Effector memory CD4-positive, alpha-beta T cell (primary cell): ENCODE measurements around the gene EDAR.

Source experiments
- DNase-seq, 3 donors: peaks; one replicate each; pipeline ENCODE4 v3.0.0-alpha.2; 2020
- H3K27ac ChIP-seq: 2 replicates; pipeline ENCODE4 v1.7.0; 2013; ENCODE audit warnings: mild to moderate bottlenecking, low read length, moderate library complexity; ENCODE audit not compliant: insufficient read depth, poor library complexity, severe bottlenecking
- H3K27me3 ChIP-seq: replicated peaks from 2 replicates; pipeline ENCODE4 v1.7.0; 2013; ENCODE audit warnings: mild to moderate bottlenecking, low read length; ENCODE audit not compliant: insufficient read depth, control insufficient read depth, poor library complexity, severe bottlenecking
- H3K36me3 ChIP-seq: 2 replicates; pipeline ENCODE4 v1.7.0; 2013; ENCODE audit warnings: mild to moderate bottlenecking, low read length, moderate library complexity; ENCODE audit not compliant: control insufficient read depth, insufficient read depth
- H3K4me1 ChIP-seq: 2 replicates; pipeline ENCODE4 v1.7.0; 2013; ENCODE audit warnings: low read length, mild to moderate bottlenecking; ENCODE audit not compliant: control insufficient read depth, insufficient read depth, poor library complexity, severe bottlenecking
- H3K4me3 ChIP-seq: 2 replicates; pipeline ENCODE4 v1.7.0; 2013; ENCODE audit warnings: low read length, low read depth, mild to moderate bottlenecking; ENCODE audit not compliant: insufficient read depth, poor library complexity, severe bottlenecking
- H3K9me3 ChIP-seq: 2 replicates; pipeline ENCODE4 v1.7.0; 2013; ENCODE audit warnings: mild to moderate bottlenecking, low read length, moderate library complexity; ENCODE audit not compliant: control insufficient read depth

The EDAR gene

GRCh38 chr2:108969856-108970255 lies 19.2 kb downstream of the EDAR start:
- H3K27ac ChIP-seq = no peak overlapping the region
- no peaks in the 10 kb centered on the region for H3K27me3 ChIP-seq
- no peaks in the 10 kb centered on the region for H3K9me3 ChIP-seq
- no peak overlapping the region for H3K4me3 ChIP-seq
- no peaks in the 10 kb centered on the region for H3K36me3 ChIP-seq
- no peak for DNase-seq
- peaks cover 15% of the 10 kb centered on the region for H3K4me1 ChIP-seq

- Histone ChIP-seq H3K4me1 (peaks cover 22% of the 10 kb centered on the region), H3K36me3 (no peaks in the 10 kb centered on the region), H3K27me3 (no peaks in the 10 kb centered on the region), H3K4me3 (no peak overlapping the region), H3K9me3 (no peaks in the 10 kb centered on the region), H3K27ac (no peak overlapping the region)
- DNase-seq = no peak
Measured at GRCh38 chr2:108968619-108969018, 20.4 kb downstream of the EDAR start.

- Histone ChIP-seq H3K27me3 (no peaks in the 10 kb centered on the region), H3K4me1 (peaks cover 22% of the 10 kb centered on the region)
Measured at GRCh38 chr2:108967757-108968156, 21.3 kb downstream of the EDAR start.

GRCh38 chr2:108965540-108966289 lies 23.3 kb downstream of the EDAR start:
- no peaks in the 10 kb centered on the region for H3K9me3 ChIP-seq
- no peaks in the 10 kb centered on the region for H3K36me3 ChIP-seq
- DNase-seq = peak in 2 of 3 donors; percentile 5 to 15
- H3K27ac ChIP-seq = no peak overlapping the region
- no peak overlapping the region for H3K4me3 ChIP-seq
- H3K27me3 ChIP-seq = no peaks in the 10 kb centered on the region
- H3K4me1 ChIP-seq = peaks cover 22% of the 10 kb centered on the region

More at GRCh38 chr2:108967757-108968156, 21.3 kb downstream of the EDAR start:
- H3K9me3 ChIP-seq = no peaks in the 10 kb centered on the region
- DNase-seq = no peak
- H3K4me3 ChIP-seq = no peak overlapping the region
- H3K36me3 ChIP-seq = no peaks in the 10 kb centered on the region
- H3K27ac ChIP-seq = no peak overlapping the region

- H3K4me1 ChIP-seq = peaks cover 28% of the 10 kb centered on the region
- DNase-seq = no peak
Measured at GRCh38 chr2:108963057-108963456, 26.0 kb downstream of the EDAR start.

GRCh38 chr2:108961796-108962195 lies 27.2 kb downstream of the EDAR start:
- Histone ChIP-seq H3K9me3 (no peaks in the 10 kb centered on the region), H3K4me3 (no peak overlapping the region), H3K27me3 (no peaks in the 10 kb centered on the region), H3K36me3 (no peaks in the 10 kb centered on the region), H3K27ac (no peak overlapping the region), H3K4me1 (peaks cover 28% of the 10 kb centered on the region)
- DNase-seq = no peak

More at GRCh38 chr2:108963057-108963456, 26.0 kb downstream of the EDAR start:
- Histone ChIP-seq H3K4me3 (no peak overlapping the region), H3K36me3 (no peaks in the 10 kb centered on the region), H3K27ac (no peak overlapping the region), H3K27me3 (no peaks in the 10 kb centered on the region), H3K9me3 (no peaks in the 10 kb centered on the region)

GRCh38 chr2:108960006-108960405 lies 29.0 kb downstream of the EDAR start:
- Histone ChIP-seq H3K4me3 (no peak overlapping the region), H3K4me1 (peaks cover 18% of the 10 kb centered on the region), H3K9me3 (no peaks in the 10 kb centered on the region), H3K27ac (no peak overlapping the region), H3K36me3 (no peaks in the 10 kb centered on the region), H3K27me3 (no peaks in the 10 kb centered on the region)
- no peak for DNase-seq

GRCh38 chr2:108959401-108959800 lies 29.6 kb downstream of the EDAR start:
- Histone ChIP-seq H3K27me3 (no peaks in the 10 kb centered on the region), H3K9me3 (no peaks in the 10 kb centered on the region), H3K4me3 (no peak overlapping the region), H3K36me3 (no peaks in the 10 kb centered on the region), H3K4me1 (peaks cover 14% of the 10 kb centered on the region), H3K27ac (no peak overlapping the region)
- DNase-seq = no peak

GRCh38 chr2:108958632-108959341 lies 30.2 kb downstream of the EDAR start:
- peaks cover 10% of the 10 kb centered on the region for H3K4me1 ChIP-seq
- H3K9me3 ChIP-seq = no peaks in the 10 kb centered on the region
- no peaks in the 10 kb centered on the region for H3K27me3 ChIP-seq
- no peaks in the 10 kb centered on the region for H3K36me3 ChIP-seq
- H3K4me3 ChIP-seq = no peak overlapping the region
- no peak for DNase-seq
- H3K27ac ChIP-seq = no peak overlapping the region

GRCh38 chr2:108958002-108958401 lies 31.0 kb downstream of the EDAR start:
- H3K9me3 ChIP-seq = no peaks in the 10 kb centered on the region
- H3K27me3 ChIP-seq = no peaks in the 10 kb centered on the region
- H3K36me3 ChIP-seq = no peaks in the 10 kb centered on the region
- H3K27ac ChIP-seq = no peak overlapping the region
- no peak overlapping the region for H3K4me3 ChIP-seq
- no peak for DNase-seq
- H3K4me1 ChIP-seq = peaks cover 10% of the 10 kb centered on the region
